Neural cell (in vitro differentiated cells): Measurements from ENCODE around the gene ZBTB17. TPM values are rescaled to one million over a fixed set of nuclear protein-coding genes. Genes with fewer than 3 reads are reported as not detected.

Source experiments
- H2AFZ ChIP-seq: fragments of 200-600, 300-800 bp; sonication (generic), shearing (Covaris generic); 2 replicates; pipeline ENCODE4 v1.6.0; 2014; ENCODE audit warnings: low read depth, mild to moderate bottlenecking, antibody characterized with exemption, low read length, moderate library complexity
- H3F3A ChIP-seq: fragments of 200-600 bp; shearing (Covaris generic); 2 replicates; pipeline ENCODE4 v1.6.1; 2016; ENCODE audit warnings: mild to moderate bottlenecking, moderate library complexity, mixed read lengths, antibody characterized with exemption, low read length; ENCODE audit not compliant: insufficient read depth, poor library complexity, severe bottlenecking
- H3K27ac ChIP-seq: fragments of 200-600, 300-800 bp; sonication (generic), shearing (Covaris generic); 2 replicates; pipeline ENCODE4 v1.5.1; 2014; ENCODE audit warnings: mild to moderate bottlenecking, low read length, moderate library complexity
- H3K27me3 ChIP-seq: fragments of 300-800, 200-600 bp; sonication (generic), shearing (Covaris generic); 2 replicates; pipeline ENCODE4 v1.6.0; 2014; ENCODE audit warnings: mild to moderate bottlenecking, low read depth, low read length, moderate library complexity; ENCODE audit not compliant: insufficient read depth
- H3K36me3 ChIP-seq: fragments of 300-800, 200-600 bp; sonication (generic), shearing (Covaris generic); 2 replicates; pipeline ENCODE4 v1.5.1; 2014; ENCODE audit warnings: mild to moderate bottlenecking, antibody characterized with exemption, low read length, moderate library complexity; ENCODE audit not compliant: insufficient read depth
- H3K4me2 ChIP-seq: fragments of 300-800, 200-600 bp; sonication (generic), shearing (Covaris generic); 2 replicates; pipeline ENCODE4 v1.6.0; 2014; ENCODE audit warnings: mild to moderate bottlenecking, low read length
- H3K4me3 ChIP-seq: fragments of 300-800, 200-600 bp; sonication (generic), shearing (Covaris generic); 2 replicates; pipeline ENCODE4 v1.5.1; 2014; ENCODE audit warnings: mild to moderate bottlenecking, low read length, moderate library complexity
- H3K79me2 ChIP-seq: fragments of 200-600 bp; shearing (Covaris generic); replicated peaks from 2 replicates; pipeline ENCODE4 v1.6.0; 2014; ENCODE audit warnings: mild to moderate bottlenecking, low read length, moderate library complexity; ENCODE audit not compliant: insufficient read depth
- H3K9ac ChIP-seq: fragments of 300-800, 200-600 bp; sonication (generic), shearing (Covaris generic); 2 replicates; pipeline ENCODE4 v1.6.1; 2016; ENCODE audit warnings: mild to moderate bottlenecking, low read length, mixed read lengths
- H3K9me2 ChIP-seq: fragments of 200-600 bp; shearing (Covaris generic); 2 replicates; pipeline ENCODE4 v1.6.1; 2016; ENCODE audit warnings: mild to moderate bottlenecking, low read length, mixed read lengths; ENCODE audit not compliant: insufficient read depth
- H3K9me3 ChIP-seq: fragments of 200-600, 300-800 bp; sonication (generic), shearing (Covaris generic); 2 replicates; pipeline ENCODE4 v1.6.1; 2016; ENCODE audit warnings: mild to moderate bottlenecking, mixed run types, low read length, moderate library complexity, mixed read lengths
- H4K20me1 ChIP-seq: fragments of 200-600 bp; shearing (Covaris generic); 2 replicates; pipeline ENCODE4 v1.6.1; 2016; ENCODE audit warnings: mild to moderate bottlenecking, mixed run types; ENCODE audit not compliant: insufficient read depth
- EP300 ChIP-seq: fragments of 450-650 bp; conservative IDR thresholded peaks from 2 replicates; pipeline ENCODE4 v1.6.1; 2014; ENCODE audit warnings: antibody characterized with exemption, mild to moderate bottlenecking, moderate library complexity; ENCODE audit not compliant: poor library complexity, severe bottlenecking
- EZH2 ChIP-seq: fragments of 200-600, 300-800 bp; shearing (Covaris generic), sonication (generic); IDR thresholded peaks from 2 replicates; pipeline ENCODE4 v1.6.1; 2014; ENCODE audit warnings: antibody characterized with exemption, low read length, borderline replicate concordance, mild to moderate bottlenecking; ENCODE audit not compliant: insufficient read depth, poor library complexity, severe bottlenecking
- MXI1 ChIP-seq: fragments of 450-650 bp; conservative IDR thresholded peaks from 2 replicates; pipeline ENCODE4 v1.6.1; 2014; ENCODE audit warnings: antibody characterized with exemption, mild to moderate bottlenecking; ENCODE audit not compliant: poor library complexity, severe bottlenecking
- POLR2AphosphoS5 ChIP-seq: IDR thresholded peaks from 2 replicates; pipeline ENCODE4 v1.6.1; 2012
- RAD21 ChIP-seq: fragments of 450-650 bp; conservative IDR thresholded peaks from 2 replicates; pipeline ENCODE4 v1.6.1; 2014; ENCODE audit warnings: antibody characterized with exemption, mild to moderate bottlenecking, moderate library complexity
- SMC3 ChIP-seq: fragments of 450-650 bp; conservative IDR thresholded peaks from 2 replicates; pipeline ENCODE4 v1.6.1; 2014; ENCODE audit warnings: antibody characterized with exemption, mild to moderate bottlenecking, moderate library complexity; ENCODE audit not compliant: poor library complexity
- TAF1 ChIP-seq: IDR thresholded peaks from 2 replicates; pipeline ENCODE4 v1.6.1; 2012; ENCODE audit warnings: low read depth
- polyA plus RNA-seq: library from polyadenylated mRNA; depleted of rRNA; stranded (reverse); fragments of >200 nt; gene quantifications from 2 replicates; pipeline ENCODE4 v1.2.3, GENCODE V29; 2014
- TF ChIP-seq, protein P1 (sequence below): IDR thresholded peaks from 2 replicates; pipeline ENCODE4 v1.6.1; 2012; ENCODE audit warnings: borderline replicate concordance
- TF ChIP-seq, protein P2 (sequence below): fragments of 450-650 bp; IDR thresholded peaks from 2 replicates; pipeline ENCODE4 v1.5.1; 2014; ENCODE audit warnings: antibody characterized with exemption, mild to moderate bottlenecking, moderate library complexity; ENCODE audit not compliant: poor library complexity, severe bottlenecking

The ZBTB17 gene
- polyA plus RNA-seq, 1 donor from 2014 or later, result 114 TPM

DNA sequence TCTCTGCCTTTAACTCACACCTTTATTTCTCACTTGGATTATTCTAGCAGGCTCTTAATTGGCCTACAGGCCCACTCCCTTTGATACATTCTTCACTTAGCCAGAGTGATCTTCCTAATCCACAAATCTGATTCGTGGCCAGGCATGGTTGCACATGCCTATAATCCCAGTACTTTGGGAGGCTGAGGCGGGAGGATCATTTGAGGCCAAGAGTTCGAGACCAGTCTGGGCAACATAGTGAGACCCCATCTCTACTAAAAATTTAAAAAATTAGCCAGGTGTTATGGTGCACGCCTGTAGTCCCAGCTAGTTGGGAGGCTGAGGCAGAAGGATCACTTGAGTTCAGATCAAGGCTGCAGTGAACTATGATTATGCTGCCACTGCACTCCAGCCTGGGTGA lies 2.1 kb downstream of the ZBTB17 start:
- Histone ChIP-seq H3K27me3 (no peaks in the 10 kb centered on the region), H4K20me1 (no peaks in the 10 kb centered on the region), H2AFZ (no peak overlapping the region), H3F3A (no peaks in the 10 kb centered on the region), H3K36me3 (peaks cover 20% of the 10 kb centered on the region), H3K9ac (no peak overlapping the region), H3K4me2 (no peak overlapping the region), H3K27ac (no peak overlapping the region), H3K79me2 (peaks cover 37% of the 10 kb centered on the region), H3K4me3 (peak overlapping the region; percentile 13), H3K9me3 (peaks cover 2% of the 10 kb centered on the region), H3K9me2 (no peaks in the 10 kb centered on the region)
- TF ChIP-seq POLR2AphosphoS5, result no peak
- TF ChIP-seq RAD21, result no peak
- TF ChIP-seq MXI1, result no peak

DNA sequence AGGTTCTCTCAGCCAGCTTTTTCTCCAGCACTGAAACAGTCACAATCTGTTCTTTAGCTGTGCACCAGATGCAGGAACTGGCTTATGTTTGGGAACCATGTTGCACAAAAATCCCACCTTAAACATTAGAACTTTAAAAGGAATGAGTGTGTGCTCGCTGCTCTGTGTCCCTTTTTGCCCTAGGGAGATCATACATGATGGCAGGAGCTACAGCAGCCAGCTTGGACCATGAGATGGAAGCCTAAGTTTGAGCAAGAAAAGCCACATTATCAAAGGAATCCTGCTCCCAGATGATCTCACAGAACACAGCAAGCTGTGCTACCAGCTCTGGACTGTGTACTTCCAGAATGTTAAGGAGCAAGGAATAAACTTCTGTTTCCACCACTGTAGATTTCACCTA lies 3.5 kb downstream of the ZBTB17 start:
- H3K9me2 ChIP-seq, result no peaks in the 10 kb centered on the region
- peaks cover 4% of the 10 kb centered on the region for H3K9me3 ChIP-seq
- no peak overlapping the region for H2AFZ ChIP-seq
- peaks cover 23% of the 10 kb centered on the region for H3K36me3 ChIP-seq
- H3K27me3 ChIP-seq, result no peaks in the 10 kb centered on the region
- peaks cover 41% of the 10 kb centered on the region for H3K79me2 ChIP-seq
- no peak overlapping the region for H3K4me2 ChIP-seq
- no peak overlapping the region for H3K9ac ChIP-seq
- H3K4me3 ChIP-seq, result no peak overlapping the region
- H3F3A ChIP-seq, result no peaks in the 10 kb centered on the region
- H4K20me1 ChIP-seq, result peaks cover 3% of the 10 kb centered on the region
- H3K27ac ChIP-seq, result no peak overlapping the region
- no peak for TF ChIP-seq POLR2AphosphoS5
- no peak for TF ChIP-seq TAF1
- no peak for TF ChIP-seq SMC3
- TF ChIP-seq, protein P1, sequence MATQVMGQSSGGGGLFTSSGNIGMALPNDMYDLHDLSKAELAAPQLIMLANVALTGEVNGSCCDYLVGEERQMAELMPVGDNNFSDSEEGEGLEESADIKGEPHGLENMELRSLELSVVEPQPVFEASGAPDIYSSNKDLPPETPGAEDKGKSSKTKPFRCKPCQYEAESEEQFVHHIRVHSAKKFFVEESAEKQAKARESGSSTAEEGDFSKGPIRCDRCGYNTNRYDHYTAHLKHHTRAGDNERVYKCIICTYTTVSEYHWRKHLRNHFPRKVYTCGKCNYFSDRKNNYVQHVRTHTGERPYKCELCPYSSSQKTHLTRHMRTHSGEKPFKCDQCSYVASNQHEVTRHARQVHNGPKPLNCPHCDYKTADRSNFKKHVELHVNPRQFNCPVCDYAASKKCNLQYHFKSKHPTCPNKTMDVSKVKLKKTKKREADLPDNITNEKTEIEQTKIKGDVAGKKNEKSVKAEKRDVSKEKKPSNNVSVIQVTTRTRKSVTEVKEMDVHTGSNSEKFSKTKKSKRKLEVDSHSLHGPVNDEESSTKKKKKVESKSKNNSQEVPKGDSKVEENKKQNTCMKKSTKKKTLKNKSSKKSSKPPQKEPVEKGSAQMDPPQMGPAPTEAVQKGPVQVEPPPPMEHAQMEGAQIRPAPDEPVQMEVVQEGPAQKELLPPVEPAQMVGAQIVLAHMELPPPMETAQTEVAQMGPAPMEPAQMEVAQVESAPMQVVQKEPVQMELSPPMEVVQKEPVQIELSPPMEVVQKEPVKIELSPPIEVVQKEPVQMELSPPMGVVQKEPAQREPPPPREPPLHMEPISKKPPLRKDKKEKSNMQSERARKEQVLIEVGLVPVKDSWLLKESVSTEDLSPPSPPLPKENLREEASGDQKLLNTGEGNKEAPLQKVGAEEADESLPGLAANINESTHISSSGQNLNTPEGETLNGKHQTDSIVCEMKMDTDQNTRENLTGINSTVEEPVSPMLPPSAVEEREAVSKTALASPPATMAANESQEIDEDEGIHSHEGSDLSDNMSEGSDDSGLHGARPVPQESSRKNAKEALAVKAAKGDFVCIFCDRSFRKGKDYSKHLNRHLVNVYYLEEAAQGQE, result no peak
- TF ChIP-seq RAD21, result no peak
- no peak for TF ChIP-seq EP300
- TF ChIP-seq MXI1, result no peak
- TF ChIP-seq EZH2, result no peak
- TF ChIP-seq, protein P2, sequence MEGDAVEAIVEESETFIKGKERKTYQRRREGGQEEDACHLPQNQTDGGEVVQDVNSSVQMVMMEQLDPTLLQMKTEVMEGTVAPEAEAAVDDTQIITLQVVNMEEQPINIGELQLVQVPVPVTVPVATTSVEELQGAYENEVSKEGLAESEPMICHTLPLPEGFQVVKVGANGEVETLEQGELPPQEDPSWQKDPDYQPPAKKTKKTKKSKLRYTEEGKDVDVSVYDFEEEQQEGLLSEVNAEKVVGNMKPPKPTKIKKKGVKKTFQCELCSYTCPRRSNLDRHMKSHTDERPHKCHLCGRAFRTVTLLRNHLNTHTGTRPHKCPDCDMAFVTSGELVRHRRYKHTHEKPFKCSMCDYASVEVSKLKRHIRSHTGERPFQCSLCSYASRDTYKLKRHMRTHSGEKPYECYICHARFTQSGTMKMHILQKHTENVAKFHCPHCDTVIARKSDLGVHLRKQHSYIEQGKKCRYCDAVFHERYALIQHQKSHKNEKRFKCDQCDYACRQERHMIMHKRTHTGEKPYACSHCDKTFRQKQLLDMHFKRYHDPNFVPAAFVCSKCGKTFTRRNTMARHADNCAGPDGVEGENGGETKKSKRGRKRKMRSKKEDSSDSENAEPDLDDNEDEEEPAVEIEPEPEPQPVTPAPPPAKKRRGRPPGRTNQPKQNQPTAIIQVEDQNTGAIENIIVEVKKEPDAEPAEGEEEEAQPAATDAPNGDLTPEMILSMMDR, result no peak

DNA sequence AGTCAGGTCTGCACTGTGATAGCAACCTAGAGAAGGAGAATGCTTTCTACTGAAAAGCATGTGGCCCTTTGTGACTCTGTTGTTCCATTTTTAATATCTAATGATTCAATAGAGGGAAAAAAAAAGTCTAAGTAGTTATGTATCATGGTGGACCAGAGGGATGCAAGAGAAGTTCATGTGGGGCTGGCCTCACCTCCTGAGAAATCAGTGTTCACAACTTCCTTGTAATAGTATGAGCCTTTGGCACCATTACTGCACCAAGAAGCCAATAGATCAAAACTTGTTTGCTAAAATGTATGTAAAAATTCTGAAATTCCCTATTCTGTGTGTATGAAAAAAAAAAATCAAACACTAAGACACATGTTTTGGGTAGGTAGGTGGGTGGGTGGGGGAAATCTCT lies 5.0 kb downstream of the ZBTB17 start:
- Histone ChIP-seq H3K79me2 (peaks cover 50% of the 10 kb centered on the region), H3K9me3 (peaks cover 4% of the 10 kb centered on the region), H3F3A (no peaks in the 10 kb centered on the region), H3K27ac (no peak overlapping the region), H2AFZ (no peak overlapping the region), H3K9me2 (no peaks in the 10 kb centered on the region), H3K27me3 (no peaks in the 10 kb centered on the region), H3K4me2 (no peak overlapping the region), H3K9ac (no peak overlapping the region), H3K4me3 (no peak overlapping the region), H3K36me3 (peaks cover 23% of the 10 kb centered on the region), H4K20me1 (peaks cover 3% of the 10 kb centered on the region)
- TF ChIP-seq, protein P1, result no peak
- no peak for TF ChIP-seq MXI1
- TF ChIP-seq TAF1, result no peak
- TF ChIP-seq SMC3, result no peak
- TF ChIP-seq EP300, result no peak
- no peak for TF ChIP-seq RAD21
